ENCODE measurements around the gene IKBKE. TPM values are rescaled to one million over a fixed set of nuclear protein-coding genes. Genes with fewer than 3 reads are reported as not detected.

The IKBKE gene
- total RNA-seq, 1 experiment from 2014 or later = 6.4 TPM

GRCh38 chr1:206502812-206503211 lies 32.5 kb downstream of the IKBKE start:
- Histone ChIP-seq H3K27me3 (ENCODE audit: control insufficient read depth, insufficient read depth, low read length) (peaks cover 25% of the 10 kb centered on the region), H3K36me3 (ENCODE audit: control insufficient read depth, insufficient read depth, low read length) (no peaks in the 10 kb centered on the region), H3K9me3 (ENCODE audit: control insufficient read depth, insufficient read depth, low read depth, low read length) (no peaks in the 10 kb centered on the region), H3K27ac (ENCODE audit: low read length) (no peak overlapping the region), H3K4me3 (ENCODE audit: low read depth in 2 of 2, low read length in 2 of 2) (no peak overlapping the region), H3K4me1 (ENCODE audit: control insufficient read depth, insufficient read depth, low read length) (no peaks in the 10 kb centered on the region)
- DNase-seq (ENCODE audit: low read depth, low spot score) = no peak
- no TSS peak for BruUV-seq (replicated peaks)
- in situ Hi-C loops (cut with HindIII; ENCODE audit: low pct_unique_long_range_greater_than_20kb, low sequenced_read_pairs) (no loop called here), intact Hi-C loops (cut with micrococcal nuclease; ENCODE audit: unreplicated experiment) (no loop called here)
- POLR2A ChIA-PET = no interaction called here
- no peak for TF ChIP-seq POLR2AphosphoS5 (IDR thresholded peaks at IDR 0.05; ENCODE audit: low read depth, low read length)
- no peak for TF ChIP-seq SIN3A (IDR thresholded peaks at IDR 0.05; ENCODE audit: borderline replicate concordance, insufficient read depth, low read depth, low read length)
- TF ChIP-seq CTCF (IDR thresholded peaks at IDR 0.05) = no peak
- no peak for TF ChIP-seq TCF7L2 (IDR thresholded peaks at IDR 0.05; ENCODE audit: low read depth, low read length)
- no peak for TF ChIP-seq REST (IDR thresholded peaks at IDR 0.05; ENCODE audit: insufficient read depth in 1 of 2, low read depth in 2 of 2, low read length in 1 of 2)
- CTCF ChIA-PET = no interaction called here
- ATAC-seq = no peak

- in situ Hi-C loops (cut with HindIII; ENCODE audit: low pct_unique_long_range_greater_than_20kb, low sequenced_read_pairs) (no loop called here), intact Hi-C loops (cut with micrococcal nuclease; ENCODE audit: unreplicated experiment) (no loop called here)
- no peaks in the 10 kb centered on the region for H3K9me3 ChIP-seq (ENCODE audit: control insufficient read depth, insufficient read depth, low read depth, low read length)
- no peak for TF ChIP-seq POLR2AphosphoS5 (IDR thresholded peaks at IDR 0.05; ENCODE audit: low read depth, low read length)
- TF ChIP-seq SIN3A (IDR thresholded peaks at IDR 0.05; ENCODE audit: borderline replicate concordance, insufficient read depth, low read depth, low read length) = no peak
- TF ChIP-seq TCF7L2 (IDR thresholded peaks at IDR 0.05; ENCODE audit: low read depth, low read length) = no peak
- TF ChIP-seq REST (IDR thresholded peaks at IDR 0.05; ENCODE audit: insufficient read depth in 1 of 2, low read depth in 2 of 2, low read length in 1 of 2) = no peak
- no peak for TF ChIP-seq CTCF (IDR thresholded peaks at IDR 0.05)
- no peaks in the 10 kb centered on the region for H3K4me1 ChIP-seq (ENCODE audit: control insufficient read depth, insufficient read depth, low read length)
- H3K36me3 ChIP-seq (ENCODE audit: control insufficient read depth, insufficient read depth, low read length) = no peaks in the 10 kb centered on the region
- ATAC-seq (no peak), DNase-seq (ENCODE audit: low read depth, low spot score) (no peak)
- CTCF ChIA-PET = interaction anchor here (0.6 kb wide), 1 partner anchor 42 kb away, joined by 3 read pairs; no protein-coding TSS in a partner anchor
- no TSS peak for BruUV-seq (replicated peaks)
- H3K27me3 ChIP-seq (ENCODE audit: control insufficient read depth, insufficient read depth, low read length) = peaks cover 33% of the 10 kb centered on the region
- no peak overlapping the region for H3K4me3 ChIP-seq (ENCODE audit: low read depth in 2 of 2, low read length in 2 of 2)
- POLR2A ChIA-PET = interaction anchor here (0.6 kb wide), 2 partner anchors 13 to 72 kb away, joined by 3 read pairs; no protein-coding TSS in a partner anchor
- H3K27ac ChIP-seq (ENCODE audit: low read length) = no peak overlapping the region
These were observed 33.5 kb downstream of the IKBKE start for GRCh38 chr1:206503591-206504362.
